Activated gamma-delta T cell treated with anti-CD3 and anti-CD28 coated beads, Interleukin-2, amount 50 U/mL, for 16 hours (primary cell): ENCODE data around the gene CCS.
"Not testable (repeated sequence)": the region's sequence is repeated elsewhere in the genome, so short reads cannot be mapped to it uniquely, and the experiment has no call there.

Source experiments
- DNase-seq: peaks from one replicate; pipeline ENCODE4 v3.0.0-alpha.2; 2020; ENCODE audit warnings: low read depth

CCS gene

GRCh38 chr11:66561178-66561974, 31.6 kb upstream of the CCS start:
- no peak for DNase-seq

DNA sequence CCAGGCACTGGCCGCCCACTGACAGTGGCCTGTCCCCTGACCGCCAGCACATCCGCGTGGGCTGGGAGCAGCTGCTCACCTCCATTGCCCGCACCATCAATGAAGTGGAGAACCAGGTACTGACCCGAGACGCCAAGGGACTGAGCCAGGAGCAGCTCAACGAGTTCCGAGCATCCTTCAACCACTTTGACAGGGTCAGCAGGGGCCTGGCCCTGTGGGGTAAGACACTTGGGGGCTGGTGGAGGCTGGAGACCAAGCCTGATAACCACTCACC, 31.1 kb upstream of the CCS start:
- DNase-seq = no peak

DNA sequence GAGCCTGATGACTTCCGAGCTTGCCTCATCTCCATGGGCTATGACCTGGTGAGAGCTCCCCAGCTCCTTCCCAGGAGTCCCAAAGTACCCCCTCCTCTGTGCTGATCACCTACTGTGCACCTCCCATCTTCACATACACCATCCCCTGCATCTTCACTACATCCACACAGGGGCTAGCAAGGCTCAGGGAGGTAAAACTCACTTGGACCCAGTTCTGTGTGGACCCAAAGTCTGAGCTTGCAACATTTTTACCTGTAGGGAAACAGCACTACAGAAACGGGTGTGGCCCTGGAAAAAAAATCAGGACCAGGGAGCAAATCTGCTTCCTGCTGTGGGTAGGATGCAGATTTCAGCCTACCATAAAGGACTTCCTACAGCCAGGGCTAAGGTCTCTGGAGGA, 30.7 kb upstream of the CCS start:
- DNase-seq = no peak

DNA sequence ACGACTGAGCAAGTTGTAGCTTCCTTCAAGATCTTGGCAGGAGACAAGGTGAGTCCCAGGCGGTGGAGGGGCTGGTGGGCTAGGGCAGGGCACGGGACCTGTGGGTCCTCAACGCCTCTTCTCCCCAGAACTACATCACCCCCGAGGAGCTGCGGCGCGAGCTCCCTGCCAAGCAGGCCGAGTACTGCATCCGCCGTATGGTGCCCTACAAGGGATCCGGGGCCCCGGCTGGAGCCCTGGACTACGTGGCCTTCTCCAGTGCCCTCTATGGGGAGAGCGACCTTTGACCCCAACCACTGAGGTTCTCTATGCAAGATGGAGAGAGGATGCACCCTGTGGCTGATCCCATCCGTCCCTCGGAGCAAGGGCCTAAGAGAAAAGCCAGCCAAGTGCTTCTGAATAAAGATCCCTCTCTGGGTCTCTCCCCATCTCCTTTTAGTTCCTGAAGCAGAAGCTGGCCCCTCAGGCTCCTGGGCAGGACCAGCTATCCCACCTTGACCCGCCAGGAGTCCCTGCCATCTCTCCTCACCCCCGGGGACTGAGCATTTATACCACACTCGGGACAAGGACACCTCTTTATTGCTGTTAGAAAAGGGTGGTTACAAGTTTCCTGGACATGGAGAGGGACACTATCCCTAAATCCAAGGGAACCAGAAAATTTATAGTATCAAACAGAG, 29.9 kb upstream of the CCS start:
- DNase-seq = no peak

- no peak for DNase-seq
These were observed 29.2 kb upstream of the CCS start for GRCh38 chr11:66563832-66564231.

DNA sequence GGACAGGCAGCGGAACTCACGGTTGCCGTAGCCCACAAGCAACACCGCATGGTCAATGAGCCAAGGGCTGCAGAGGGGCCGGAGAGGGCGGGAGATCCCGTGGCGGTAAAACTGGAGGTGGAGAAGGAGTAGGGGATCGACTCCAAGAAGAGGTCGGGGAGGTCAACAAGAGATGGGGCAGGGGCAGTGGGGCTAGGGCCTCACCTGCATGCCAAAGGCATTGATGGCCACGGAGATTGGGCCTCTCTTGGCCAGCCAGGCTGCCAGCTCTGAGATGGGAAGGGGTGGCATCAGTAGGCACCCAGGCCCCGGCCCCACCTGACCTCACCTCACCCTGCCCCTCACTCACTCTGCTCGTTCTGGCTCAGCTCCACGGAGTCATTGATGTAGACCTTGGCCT, 28.4 kb upstream of the CCS start:
- no peak for DNase-seq

DNA sequence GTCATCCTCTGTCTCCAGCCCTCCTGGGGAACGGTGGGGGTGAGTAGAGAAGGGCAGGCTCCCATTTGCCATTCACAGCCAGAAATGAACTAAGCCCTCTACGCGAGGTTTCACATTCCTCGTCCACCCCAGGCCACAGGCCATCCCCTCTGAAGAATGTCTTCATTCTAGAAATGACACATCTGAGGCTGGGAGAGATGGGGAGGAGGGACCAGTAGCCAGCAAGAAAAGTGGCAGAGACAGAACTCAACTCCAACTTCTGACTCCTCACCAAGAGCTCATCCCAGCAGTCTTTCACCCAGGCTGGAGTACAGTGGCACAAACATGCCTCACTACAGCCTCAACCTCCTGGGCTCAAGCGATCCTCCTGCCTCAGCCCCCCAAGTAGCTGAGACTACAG, 28.0 kb upstream of the CCS start:
- DNase-seq = no peak

DNA sequence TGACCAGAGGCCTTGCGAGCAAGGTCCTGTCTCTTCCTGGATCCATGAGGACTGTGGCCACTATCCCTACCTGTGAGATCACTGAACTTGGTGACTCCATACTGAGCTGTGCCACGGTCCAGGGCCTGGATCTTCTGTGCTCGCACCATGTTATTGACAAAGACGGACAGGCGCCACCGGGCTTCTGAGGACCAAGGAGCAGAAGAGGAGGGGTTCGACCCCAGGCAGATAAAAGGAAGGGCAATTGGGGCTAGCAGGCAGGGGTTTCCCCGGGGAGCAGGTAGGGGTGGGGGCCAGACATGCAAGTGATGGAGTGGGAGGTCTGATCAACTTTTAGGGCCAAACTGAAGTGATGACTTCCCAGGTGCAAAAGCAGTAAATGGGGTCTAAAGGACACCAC, 26.8 kb upstream of the CCS start:
- DNase-seq = no peak

DNA sequence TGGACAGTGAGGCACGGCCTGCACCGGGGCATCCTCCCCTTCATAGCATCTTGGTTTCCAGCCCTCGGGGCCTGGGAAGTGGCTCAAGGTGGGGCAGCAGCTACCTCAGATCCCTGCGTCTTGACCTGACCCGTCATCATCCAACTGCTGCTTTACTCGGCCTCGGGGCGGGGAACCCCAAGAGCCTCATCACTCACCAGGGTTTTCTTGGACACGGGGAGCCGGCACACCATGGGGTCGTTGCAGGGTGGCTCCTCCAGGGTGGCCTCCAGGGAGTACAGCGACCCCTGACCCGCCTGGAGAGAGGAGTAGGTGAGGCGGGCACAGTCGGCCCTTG, 25.2 kb upstream of the CCS start:
- no peak for DNase-seq

GRCh38 chr11:66568124-66568916, 24.7 kb upstream of the CCS start, which contains the start of gene CTSF:
Gene CTSF (minus strand): TSS chr11:66568606. CDS start chr11:66568486, 120 bp downstream.
- peak; percentile 58 for DNase-seq

DNA sequence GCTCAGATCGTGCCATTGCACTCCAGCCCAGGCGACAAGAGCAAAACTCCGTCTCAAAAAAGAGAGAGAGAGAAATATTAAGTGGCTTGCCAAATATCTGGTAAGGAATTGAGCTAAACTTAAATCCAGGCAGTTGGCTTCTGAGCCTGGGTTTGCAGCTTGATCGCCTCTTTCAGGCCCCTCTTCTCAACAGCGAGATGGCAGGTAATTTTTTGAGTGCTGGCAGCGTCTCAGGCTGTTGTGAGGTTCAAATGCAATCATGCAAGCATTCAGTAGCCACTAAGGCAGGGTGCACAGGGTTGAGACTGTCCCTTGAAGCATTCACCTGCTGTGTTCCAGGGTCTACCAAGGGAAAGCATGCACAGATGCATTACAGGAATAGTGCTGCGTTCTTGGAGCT, 23.9 kb upstream of the CCS start:
- no peak for DNase-seq

GRCh38 chr11:66570079-66570849, 22.7 kb upstream of the CCS start:
- no peak for DNase-seq

GRCh38 chr11:66570850-66571180, 22.2 kb upstream of the CCS start:
- DNase-seq = no peak

DNA sequence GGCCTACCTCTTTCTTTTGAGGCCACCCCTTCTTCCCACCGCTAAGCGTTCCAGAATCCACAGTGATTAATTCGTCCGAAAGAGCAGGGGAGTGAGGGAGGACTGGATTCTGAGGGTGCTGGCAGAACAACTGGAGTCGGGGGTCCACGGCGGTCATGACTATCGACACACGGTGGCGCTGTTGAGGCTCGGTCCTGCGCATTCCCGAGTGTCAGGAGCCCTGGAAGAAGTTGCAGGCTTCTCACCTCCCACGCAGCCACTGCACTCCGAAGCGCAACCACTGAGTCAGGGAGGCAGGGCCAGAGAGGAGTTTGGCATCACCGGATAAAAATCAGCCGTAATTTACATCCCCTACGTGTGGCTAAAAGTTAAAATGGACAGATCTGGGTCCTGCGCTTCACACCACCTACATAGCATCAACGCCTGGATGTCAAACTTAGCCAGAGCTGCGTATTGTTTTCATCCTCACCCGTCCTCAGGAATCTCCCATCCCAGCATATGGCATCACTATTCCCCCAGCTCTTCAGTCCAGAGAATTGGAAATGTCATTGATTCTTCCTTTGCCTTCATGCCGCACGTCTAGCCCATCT, 13.9 kb upstream of the CCS start:
- DNase-seq = peak; percentile 70

DNA sequence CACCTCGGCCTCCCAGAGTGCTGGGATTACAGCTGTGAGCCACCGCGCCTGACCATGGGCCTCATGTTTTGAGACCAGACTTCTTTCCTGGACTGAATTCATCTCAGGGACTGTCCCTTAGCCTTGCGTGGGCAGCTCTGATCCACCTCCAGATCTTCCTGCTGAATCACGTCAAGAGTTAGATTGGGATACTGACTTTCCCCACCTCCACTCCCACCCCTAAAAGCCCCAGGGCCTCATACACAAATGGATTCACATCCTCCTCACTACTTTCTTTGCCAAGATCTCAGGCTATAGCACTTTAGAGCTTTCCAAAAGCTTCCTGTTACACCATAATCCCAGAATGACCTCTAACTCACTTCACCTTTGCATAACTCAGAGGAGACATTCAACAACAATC, 12.2 kb upstream of the CCS start:
- no peak for DNase-seq

- no peak for DNase-seq
These were observed 11.7 kb upstream of the CCS start for GRCh38 chr11:66581261-66581660.

- not testable (repeated sequence) for DNase-seq
These were observed 10.3 kb upstream of the CCS start for GRCh38 chr11:66582565-66583147.

DNA sequence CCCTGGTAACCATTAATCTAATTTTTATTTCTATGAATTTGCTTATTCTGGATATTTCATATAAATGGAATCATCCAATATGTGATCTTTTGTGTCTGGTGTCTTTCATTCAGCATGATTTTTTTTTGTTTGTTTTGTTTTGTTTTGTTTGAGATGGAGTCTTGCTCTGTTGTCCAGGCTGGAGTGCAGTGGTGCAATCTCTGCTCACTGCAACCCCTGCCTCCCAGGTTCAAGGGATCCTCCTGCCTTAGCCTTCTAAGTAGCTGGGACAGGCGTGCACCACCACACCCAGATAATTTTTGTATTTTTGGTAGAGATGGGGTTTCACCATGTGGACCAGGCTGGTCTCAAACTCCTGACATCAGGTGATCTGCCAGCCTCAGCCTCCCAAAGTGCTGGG, 7.5 kb upstream of the CCS start:
- not testable (repeated sequence) for DNase-seq

- no peak for DNase-seq
These were observed 6.8 kb upstream of the CCS start for GRCh38 chr11:66586136-66586535.

DNA sequence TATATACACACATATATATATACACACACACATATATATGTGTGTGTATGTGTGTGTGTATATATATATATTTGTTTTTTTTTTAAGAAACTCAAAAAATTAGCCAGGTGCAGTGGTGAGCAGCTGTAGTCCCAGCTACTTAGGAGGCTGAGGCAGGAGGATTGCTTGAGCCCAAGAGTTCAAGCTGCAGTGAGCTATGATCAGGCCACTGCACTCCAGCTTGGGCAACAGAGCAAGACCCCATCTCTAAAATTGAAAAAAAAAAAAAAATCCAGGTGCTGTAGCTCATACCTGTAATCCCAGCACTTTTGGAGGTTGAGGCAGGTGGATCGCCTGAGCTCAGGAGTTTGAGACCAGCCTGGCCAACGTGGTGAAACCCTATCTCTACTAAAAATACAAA, 3.7 kb upstream of the CCS start:
- not testable (repeated sequence) for DNase-seq

DNA sequence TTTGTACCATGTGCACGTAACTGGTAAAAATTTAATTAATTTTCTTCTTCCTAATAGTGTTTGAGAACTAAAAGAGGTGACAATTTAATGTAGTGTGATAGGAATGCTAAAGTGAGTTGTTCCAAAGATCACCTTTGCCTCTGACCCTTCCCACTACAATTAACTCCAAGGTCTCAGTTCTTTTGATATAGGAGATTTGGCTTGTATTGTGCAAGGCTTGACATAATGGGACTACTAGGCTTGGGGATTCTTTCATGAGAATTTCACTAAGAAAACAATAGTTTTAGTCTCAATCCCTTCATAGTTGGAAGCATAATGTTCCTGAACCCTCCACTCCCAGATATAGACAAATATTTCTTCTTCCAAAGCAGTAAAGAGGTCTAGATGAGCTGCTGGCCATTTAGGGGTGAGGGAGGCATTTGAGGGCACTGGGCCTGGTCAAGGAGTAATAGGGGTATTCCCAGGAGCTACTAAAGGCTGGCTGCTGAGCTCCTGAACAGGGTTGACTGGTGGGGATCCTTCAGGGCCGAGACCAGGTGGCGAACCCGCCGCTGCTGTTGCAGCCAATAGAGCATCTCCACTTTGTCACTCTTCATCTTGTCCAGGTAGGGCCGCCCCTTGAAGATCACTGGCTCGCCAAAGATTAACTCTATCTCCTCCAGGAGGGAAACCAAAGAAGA, 2.8 kb upstream of the CCS start:
- no peak for DNase-seq
